Hematopoietic multipotent progenitor cell (in vitro differentiated cells): ENCODE data around the gene POPDC3. TPM values are rescaled to one million over a fixed set of nuclear protein-coding genes. Genes with fewer than 3 reads are reported as not detected.
A peak's percentile ranks its signal among the peaks of the same experiment; 100 is the strongest.
"Not testable (repeated sequence)": the region's sequence is repeated elsewhere in the genome, so short reads cannot be mapped to it uniquely, and the experiment has no call there.

Experiments used
- DNase-seq, 3 donors: peaks; one replicate each; pipeline ENCODE4 v3.0.0-alpha.2; 2011 to 2015; ENCODE audit warnings: low read depth in 2 of 3, low spot score in 2 of 3
- total RNA-seq: library from RNA; depleted of rRNA; stranded (reverse); fragments of >200 nt; gene quantifications from one replicate; pipeline ENCODE4 v1.2.3, GENCODE V29; 2012

Gene POPDC3
- not detected for total RNA-seq

GRCh38 chr6:105179244-105180065 lies at the start of gene POPDC3:
Gene POPDC3, minus strand, starts transcription at chr6:105180014. Its CDS starts 18,105 bp downstream, at chr6:105161909.
- DNase-seq, result peak in 1 of 3 donors; percentile 12

- DNase-seq, result no peak
Measured at GRCh38 chr6:105227295-105227767, 47.5 kb upstream of the POPDC3 start.

GRCh38 chr6:105226598-105227294 lies 46.9 kb upstream of the POPDC3 start:
- no peak for DNase-seq

- DNase-seq, result no peak
Measured at GRCh38 chr6:105223242-105223641, 43.4 kb upstream of the POPDC3 start.

GRCh38 chr6:105221219-105221618 lies 41.4 kb upstream of the POPDC3 start:
- not testable (repeated sequence) for DNase-seq

- DNase-seq, result no peak
Measured at GRCh38 chr6:105220186-105220585, 40.4 kb upstream of the POPDC3 start.

- DNase-seq, result not testable (repeated sequence)
Measured at GRCh38 chr6:105219218-105219617, 39.4 kb upstream of the POPDC3 start.

GRCh38 chr6:105215506-105215905 lies 35.7 kb upstream of the POPDC3 start:
- DNase-seq, result no peak

- no peak for DNase-seq
Measured at GRCh38 chr6:105214668-105215067, 34.9 kb upstream of the POPDC3 start.

GRCh38 chr6:105213272-105213671 lies 33.5 kb upstream of the POPDC3 start:
- DNase-seq, result no peak

GRCh38 chr6:105212587-105212986 lies 32.8 kb upstream of the POPDC3 start:
- no peak for DNase-seq

GRCh38 chr6:105211831-105212230 lies 32.0 kb upstream of the POPDC3 start:
- DNase-seq, result no peak

- DNase-seq, result no peak
Measured at GRCh38 chr6:105210932-105211531, 31.2 kb upstream of the POPDC3 start.

GRCh38 chr6:105209950-105210706 lies 30.3 kb upstream of the POPDC3 start:
- DNase-seq, result no peak

GRCh38 chr6:105207524-105208269 lies 27.9 kb upstream of the POPDC3 start:
- DNase-seq, result no peak

GRCh38 chr6:105204768-105205167 lies 25.0 kb upstream of the POPDC3 start:
- no peak for DNase-seq

- no peak for DNase-seq
Measured at GRCh38 chr6:105204331-105204730, 24.5 kb upstream of the POPDC3 start.

- no peak for DNase-seq
Measured at GRCh38 chr6:105202486-105202885, 22.7 kb upstream of the POPDC3 start.

- DNase-seq, result no peak
Measured at GRCh38 chr6:105200133-105200730, 20.4 kb upstream of the POPDC3 start.

GRCh38 chr6:105199711-105200110 lies 19.9 kb upstream of the POPDC3 start:
- no peak for DNase-seq
